Cardiac fibroblast (primary cell): ENCODE data around the gene AADACL4.
"Not testable (repeated sequence)": the region's sequence is repeated elsewhere in the genome, so short reads cannot be mapped to it uniquely, and the experiment has no call there.

Experiments used
- DNase-seq, 2 donors: peaks; one replicate each; pipeline versions ENCODE4 v3.0.0 to v3.0.0-alpha.2; 2010; ENCODE audit warnings: low read depth in 2 of 2
- H3K4me3 ChIP-seq, 2 donors: replicated peaks in 1 of 2; 1 replicate in 1 of 2; 2 replicates in 1 of 2; pipeline ENCODE4 v1.5.1; 2011; ENCODE audit warnings: low read depth in 2 of 2, low read length in 2 of 2, mild to moderate bottlenecking in 2 of 2, moderate library complexity in 1 of 2
- TF ChIP-seq, protein P1 (sequence below): IDR thresholded peaks from one replicate; pipeline ENCODE4 v1.5.1; 2011; ENCODE audit warnings: low read depth, mild to moderate bottlenecking, low read length, inconsistent platforms

The AADACL4 gene

GRCh38 chr1:12712929-12713328 is 69.0 kb downstream of the AADACL4 start:
- no peak overlapping the region for H3K4me3 ChIP-seq
- TF ChIP-seq, protein P1, sequence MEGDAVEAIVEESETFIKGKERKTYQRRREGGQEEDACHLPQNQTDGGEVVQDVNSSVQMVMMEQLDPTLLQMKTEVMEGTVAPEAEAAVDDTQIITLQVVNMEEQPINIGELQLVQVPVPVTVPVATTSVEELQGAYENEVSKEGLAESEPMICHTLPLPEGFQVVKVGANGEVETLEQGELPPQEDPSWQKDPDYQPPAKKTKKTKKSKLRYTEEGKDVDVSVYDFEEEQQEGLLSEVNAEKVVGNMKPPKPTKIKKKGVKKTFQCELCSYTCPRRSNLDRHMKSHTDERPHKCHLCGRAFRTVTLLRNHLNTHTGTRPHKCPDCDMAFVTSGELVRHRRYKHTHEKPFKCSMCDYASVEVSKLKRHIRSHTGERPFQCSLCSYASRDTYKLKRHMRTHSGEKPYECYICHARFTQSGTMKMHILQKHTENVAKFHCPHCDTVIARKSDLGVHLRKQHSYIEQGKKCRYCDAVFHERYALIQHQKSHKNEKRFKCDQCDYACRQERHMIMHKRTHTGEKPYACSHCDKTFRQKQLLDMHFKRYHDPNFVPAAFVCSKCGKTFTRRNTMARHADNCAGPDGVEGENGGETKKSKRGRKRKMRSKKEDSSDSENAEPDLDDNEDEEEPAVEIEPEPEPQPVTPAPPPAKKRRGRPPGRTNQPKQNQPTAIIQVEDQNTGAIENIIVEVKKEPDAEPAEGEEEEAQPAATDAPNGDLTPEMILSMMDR: no peak
- DNase-seq: no peak

- not testable (repeated sequence) for DNase-seq, H3K4me3 ChIP-seq
Measured at GRCh38 chr1:12713651-12714050, 69.8 kb downstream of the AADACL4 start.

- H3K4me3 ChIP-seq: no peak overlapping the region
- TF ChIP-seq, protein P1: no peak
- no peak for DNase-seq
Measured at GRCh38 chr1:12714710-12715475, 71.0 kb downstream of the AADACL4 start.

GRCh38 chr1:12715896-12716437 is 72.1 kb downstream of the AADACL4 start, which contains the start of gene AADACL3:
TSS of gene AADACL3 (plus strand) at chr1:12716110. CDS start at chr1:12716177, 67 bp downstream.
- H3K4me3 ChIP-seq: no peak within 1 kb of the TSS
- TF ChIP-seq, protein P1: no peak
- no peak for DNase-seq
